Ishikawa (cell line): ENCODE measurements around the gene MT1F.

ENCODE experiments used
- CREB1 ChIP-seq: IDR thresholded peaks from 2 replicates; pipeline ENCODE4 v1.6.1; 2012; ENCODE audit warnings: low read depth
- EGR1 ChIP-seq: IDR thresholded peaks from 2 replicates; pipeline ENCODE4 v1.6.1; 2012
- EP300 ChIP-seq: IDR thresholded peaks from 2 replicates; pipeline ENCODE4 v1.6.1; 2012; ENCODE audit warnings: borderline replicate concordance
- MAX ChIP-seq: IDR thresholded peaks from 2 replicates; pipeline ENCODE4 v1.6.1; 2012
- NFIC ChIP-seq: IDR thresholded peaks from 2 replicates; pipeline ENCODE4 v1.6.1; 2012
- RAD21 ChIP-seq: IDR thresholded peaks from 2 replicates; pipeline ENCODE4 v1.6.1; 2012; ENCODE audit warnings: low read depth
- REST ChIP-seq: IDR thresholded peaks from 2 replicates; pipeline ENCODE4 v1.6.1; 2012; ENCODE audit warnings: low read depth, mild to moderate bottlenecking
- TAF1 ChIP-seq: IDR thresholded peaks from 2 replicates; pipeline ENCODE4 v1.6.1; 2012; ENCODE audit warnings: low read depth, mild to moderate bottlenecking
- YY1 ChIP-seq: IDR thresholded peaks from 2 replicates; pipeline ENCODE4 v1.6.1; 2012; ENCODE audit warnings: low read depth
- ZBTB7A ChIP-seq: IDR thresholded peaks from 2 replicates; pipeline ENCODE4 v1.6.1; 2012; ENCODE audit warnings: low read depth

- TF ChIP-seq NFIC (no peak), MAX (no peak), EGR1 (no peak), RAD21 (no peak), YY1 (no peak), EP300 (no peak), REST (no peak), ZBTB7A (no peak), CREB1 (no peak), TAF1 (no peak)
These were observed 46.4 kb upstream of the MT1F start for GRCh38 chr16:56611281-56611833.
